GM12878 (cell line): ENCODE data around the gene MAML2. TPM values are rescaled to one million over a fixed set of nuclear protein-coding genes. Genes with fewer than 3 reads are reported as not detected.

ENCODE experiments used
- ATAC-seq: fragments of 200-7000 bp; cut with Tn5 transposase; 3 replicates; pipeline ENCODE4 v1.9.1; 2020; ENCODE audit warnings: mild to moderate bottlenecking, moderate library complexity
- BruUV-seq: library from RNA; stranded (reverse); fragments of 400-500 nt; replicated peaks from 2 replicates; lab custom pipeline; 2021; lab: Mats Ljungman, UMichigan
- CTCF ChIA-PET: fragments of 300-600 bp; sonication (Branson Sonifier 250); formaldehyde crosslinking; extraction: SDS; loops from one replicate; lab custom pipeline; 2021; ENCODE audit warnings: inconsistent platforms; lab: Yijun Ruan, JAX
- POLR2A ChIA-PET: fragments of 350-600 bp; formaldehyde crosslinking; extraction: SDS; loops from one replicate; lab custom pipeline; 2021; ENCODE audit warnings: inconsistent platforms; lab: Charles Lee
- RAD21 ChIA-PET: fragments of 300-600 bp; sonication (Branson Sonifier 250); formaldehyde crosslinking; loops from one replicate; lab custom pipeline; 2023; ENCODE audit warnings: antibody characterized with exemption; ENCODE audit not compliant: unreplicated experiment; lab: Charles Lee
- SMC1A ChIA-PET: fragments of 300-600 bp; sonication (Branson Sonifier 250); formaldehyde crosslinking; loops from one replicate; lab custom pipeline; 2023; ENCODE audit not compliant: unreplicated experiment, uncharacterized antibody; lab: Charles Lee
- DNase-seq: peaks from one replicate; pipeline ENCODE4 v3.0.0-alpha.2; 2011; ENCODE audit warnings: low read depth, low spot score
- FAIRE-seq: peaks from 3 replicates; lab custom pipeline; 2011; peaks lifted over from hg19 to GRCh38; lab: Jason Lieb, UNC
- H2AFZ ChIP-seq: 2 replicates; pipeline ENCODE4 v1.6.0; 2011; ENCODE audit warnings: low read depth, low read length, control low read depth; ENCODE audit not compliant: control insufficient read depth
- H3K27ac ChIP-seq: 2 replicates; pipeline ENCODE4 v1.5.1; 2011; ENCODE audit warnings: control low read depth; ENCODE audit not compliant: control insufficient read depth, insufficient read depth
- H3K27me3 ChIP-seq, 2 experiments: replicated peaks in 1 of 2; 2 replicates each; pipeline versions ENCODE4 v1.6.0 to v1.6.1; 2011; ENCODE audit warnings: low read length in 1 of 2; ENCODE audit not compliant: control insufficient read depth in 2 of 2, insufficient read depth in 2 of 2
- H3K36me3 ChIP-seq, 2 experiments: 2 replicates each; pipeline ENCODE4 v1.5.1; 2011; ENCODE audit warnings: low read length in 1 of 2; ENCODE audit not compliant: control insufficient read depth in 2 of 2, insufficient read depth in 2 of 2
- H3K4me1 ChIP-seq: 2 replicates; pipeline ENCODE4 v1.6.1; 2011; ENCODE audit warnings: mild to moderate bottlenecking, low read length, moderate library complexity, mixed read lengths; ENCODE audit not compliant: control insufficient read depth, insufficient read depth
- H3K4me2 ChIP-seq: 2 replicates; pipeline ENCODE4 v1.6.0; 2011; ENCODE audit warnings: control low read depth; ENCODE audit not compliant: control insufficient read depth, insufficient read depth
- H3K4me3 ChIP-seq: fragments of 200-600 bp; sonication (generic); 2 replicates; pipeline ENCODE4 v1.5.1; 2016
- H3K79me2 ChIP-seq: 2 replicates; pipeline ENCODE4 v1.6.0; 2011; ENCODE audit warnings: low read length; ENCODE audit not compliant: control insufficient read depth, insufficient read depth
- H3K9ac ChIP-seq: 2 replicates; pipeline ENCODE4 v1.8.0; 2011; ENCODE audit warnings: low read length, control low read depth, mixed read lengths; ENCODE audit not compliant: control insufficient read depth, insufficient read depth
- H3K9me3 ChIP-seq: replicated peaks from 3 replicates; pipeline ENCODE4 v1.5.1; 2011; ENCODE audit warnings: mild to moderate bottlenecking, low read length; ENCODE audit not compliant: control insufficient read depth, insufficient read depth
- H4K20me1 ChIP-seq: 2 replicates; pipeline ENCODE4 v1.6.0; 2011; ENCODE audit not compliant: control insufficient read depth, insufficient read depth
- ASH2L ChIP-seq: fragments of 300-600, 200-600 bp; sonication (generic); IDR thresholded peaks from 2 replicates; pipeline ENCODE4 v1.6.1; 2017; ENCODE audit warnings: low read depth, mild to moderate bottlenecking, borderline replicate concordance
- E2F4 ChIP-seq: IDR thresholded peaks from 2 replicates; pipeline ENCODE4 v1.6.1; 2012; ENCODE audit warnings: low read depth, low read length, improper control_type of control experiment
- MTA2 ChIP-seq: fragments of 450-650 bp; IDR thresholded peaks from 2 replicates; pipeline ENCODE4 v1.6.1; 2016; ENCODE audit warnings: low read depth, mild to moderate bottlenecking, moderate library complexity
- NRF1 ChIP-seq: conservative IDR thresholded peaks from 2 replicates; pipeline ENCODE4 v1.6.1; 2011; ENCODE audit warnings: mild to moderate bottlenecking, low read depth, low read length, improper control_type of control experiment
- POLR2AphosphoS5 ChIP-seq: IDR thresholded peaks from 2 replicates; pipeline ENCODE4 v1.6.1; 2011; ENCODE audit warnings: mild to moderate bottlenecking, low read length, inconsistent platforms
- RFX5 ChIP-seq: IDR thresholded peaks from 2 replicates; pipeline ENCODE4 v1.6.1; 2011; ENCODE audit warnings: low read depth, low read length, improper control_type of control experiment
- SP1 ChIP-seq: IDR thresholded peaks from one replicate; pipeline ENCODE4 v1.6.1; 2011; ENCODE audit warnings: low read depth, low read length
- TARDBP ChIP-seq: IDR thresholded peaks from 2 replicates; pipeline ENCODE4 v1.6.1; 2016; ENCODE audit warnings: borderline replicate concordance
- whole genome bisulfite sequencing: methylation state at CpG from one replicate; pipeline ENCODE4 v1.1.6; 2016; ENCODE audit warnings: low lambda C conversion rate; ENCODE audit not compliant: insufficient replicate concordance, insufficient coverage; ENCODE audit errors: missing lambda C conversion rate; 5-methylcytosine and 5-hydroxymethylcytosine counted together
- in situ Hi-C: fragments of 300-500 bp; cut with MboI; formaldehyde crosslinking; loops from 9 replicates; pipeline ENCODE4 v1.14.3; 2018; ENCODE audit warnings: mixed read lengths
- intact Hi-C: fragments of 100-400 bp; cut with micrococcal nuclease; formaldehyde crosslinking; loops from one replicate; pipeline ENCODE4 v1.14.2; 2022; ENCODE audit not compliant: unreplicated experiment
- polyA plus RNA-seq, 11 experiments: library from polyadenylated mRNA; depleted of rRNA in 4 of 11; unstranded in 6 of 11; stranded (reverse) in 5 of 11; fragments of >200 nt; fragmentation: Nextera tagmentation in 4 of 11; fragmentation: Illumina TruSeq in 1 of 11; extraction: Ambion mirVana in 4 of 11; extraction: Trizol in 1 of 11; gene quantifications; 1 replicate in 1 of 11; 2 replicates in 10 of 11; pipeline versions ENCODE4 v1.2.1 to v1.2.3, GENCODE V29; 2011 to 2016; ENCODE audit warnings: inconsistent platforms in 2 of 11, missing spikeins in 2 of 11, low read depth in 1 of 11
- total RNA-seq, 4 experiments: library from RNA; depleted of rRNA in 3 of 4; stranded (reverse); fragments of >200 nt in 3 of 4; fragmentation: Illumina TruSeq in 1 of 4; extraction: Trizol in 1 of 4; gene quantifications; 2 replicates each; pipeline versions ENCODE4 v1.2.1 to v1.2.3, GENCODE V29; 2013 to 2021

The MAML2 gene
- total and polyA plus RNA-seq, 10 of the 15 experiments (the other 5 are each of a cell fraction or from before 2014, with no cell fraction given) = 2.5 to 15.1 (median 12.0) TPM

GRCh38 chr11:95976550-95976949 is 366.4 kb downstream of the MAML2 start:
- in situ Hi-C loops = no loop called here
- FAIRE-seq = no peak
- 78% methylated on average over 2 of the region's 2 CpGs for WGBS
- no peaks in the 10 kb centered on the region for H3K27me3 ChIP-seq
- H2AFZ ChIP-seq = no peak overlapping the region
- SMC1A ChIA-PET = interaction anchor here (0.8 to 1.4 kb wide), 6 partner anchors 8 to 365 kb away, joined by 3 to 5 read pairs (median 3); no protein-coding TSS in a partner anchor
- no peak overlapping the region for H3K9ac ChIP-seq
- H3K4me2 ChIP-seq = no peak overlapping the region
- POLR2A ChIA-PET = no interaction called here
- DNase-seq = no peak
- no peaks in the 10 kb centered on the region for H3K4me1 ChIP-seq
- intact Hi-C loops = no loop called here
- H4K20me1 ChIP-seq = no peaks in the 10 kb centered on the region
- no TSS peak for BruUV-seq
- RAD21 ChIA-PET = no interaction called here
- no peak overlapping the region for H3K27ac ChIP-seq
- H3K9me3 ChIP-seq = no peaks in the 10 kb centered on the region
- no peak for ATAC-seq
- H3K79me2 ChIP-seq = no peaks in the 10 kb centered on the region
- CTCF ChIA-PET = interaction anchor here (2.8 kb wide), 1 partner anchor 13 kb away, joined by 6 read pairs; no protein-coding TSS in a partner anchor
- peaks cover 4 to 10% of the 10 kb centered on the region in 2 experiments; a peak in 3 of 4 replicates for H3K36me3 ChIP-seq
- TF ChIP-seq POLR2AphosphoS5 (no peak), SP1 (no peak), E2F4 (no peak), NRF1 (no peak), ASH2L (no peak), RFX5 (no peak), MTA2 (no peak), TARDBP (no peak)
- no peak overlapping the region for H3K4me3 ChIP-seq
